ES-I3 (cell line): ENCODE data around the gene SCG2.
"Not testable (repeated sequence)": the region's sequence is repeated elsewhere in the genome, so short reads cannot be mapped to it uniquely, and the experiment has no call there.

ENCODE experiments used
- H3K36me3 ChIP-seq: 2 replicates; pipeline ENCODE4 v1.6.1; 2013; ENCODE audit warnings: mild to moderate bottlenecking, low read length, control low read depth, moderate library complexity; ENCODE audit not compliant: insufficient read depth
- H3K4me1 ChIP-seq: 2 replicates; pipeline ENCODE4 v1.6.1; 2013; ENCODE audit warnings: mild to moderate bottlenecking, control low read depth, low read length; ENCODE audit not compliant: insufficient read depth
- H3K9ac ChIP-seq: 2 replicates; pipeline ENCODE4 v1.6.1; 2013; ENCODE audit warnings: low read depth, mild to moderate bottlenecking, low read length, moderate library complexity
- H3K9me3 ChIP-seq: 2 replicates; pipeline ENCODE4 v1.6.1; 2013; ENCODE audit warnings: mild to moderate bottlenecking, low read length, moderate library complexity; ENCODE audit not compliant: control insufficient read depth, insufficient read depth

The SCG2 gene

DNA sequence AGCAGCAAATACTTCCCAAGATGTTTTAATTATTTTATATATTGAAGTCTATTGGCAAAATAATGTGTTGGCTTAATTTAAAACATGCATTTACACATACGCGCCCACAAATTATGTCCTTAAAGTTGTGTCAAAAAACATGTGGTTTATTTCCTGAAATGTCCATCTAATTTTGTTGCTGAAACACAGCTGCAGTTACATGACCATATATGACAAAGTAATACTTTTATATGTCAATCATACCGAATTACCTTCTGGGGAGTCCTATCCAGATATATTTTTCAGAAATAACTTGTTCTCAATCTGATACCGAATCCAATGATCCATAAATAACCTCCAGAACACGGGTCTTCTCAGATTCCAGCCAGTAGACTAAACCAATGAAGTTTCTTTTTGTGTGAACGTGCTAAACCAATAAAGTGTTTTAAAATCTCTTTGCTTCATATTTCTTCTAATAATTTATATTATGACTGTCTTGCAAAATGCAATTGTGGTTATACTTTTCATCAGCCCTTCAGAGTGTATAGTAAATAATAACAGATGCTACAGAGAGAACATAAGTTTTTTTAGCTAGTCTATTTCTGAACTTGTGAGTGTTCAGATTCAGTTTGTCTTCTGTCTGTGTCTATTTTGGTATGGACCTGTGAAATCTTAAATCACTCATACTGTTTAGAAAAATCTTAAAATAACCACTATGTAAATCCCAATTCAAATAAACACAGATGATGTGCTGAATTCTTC, 2.4 kb downstream of the SCG2 start:
- Histone ChIP-seq H3K9ac (no peak overlapping the region), H3K9me3 (no peaks in the 10 kb centered on the region)

DNA sequence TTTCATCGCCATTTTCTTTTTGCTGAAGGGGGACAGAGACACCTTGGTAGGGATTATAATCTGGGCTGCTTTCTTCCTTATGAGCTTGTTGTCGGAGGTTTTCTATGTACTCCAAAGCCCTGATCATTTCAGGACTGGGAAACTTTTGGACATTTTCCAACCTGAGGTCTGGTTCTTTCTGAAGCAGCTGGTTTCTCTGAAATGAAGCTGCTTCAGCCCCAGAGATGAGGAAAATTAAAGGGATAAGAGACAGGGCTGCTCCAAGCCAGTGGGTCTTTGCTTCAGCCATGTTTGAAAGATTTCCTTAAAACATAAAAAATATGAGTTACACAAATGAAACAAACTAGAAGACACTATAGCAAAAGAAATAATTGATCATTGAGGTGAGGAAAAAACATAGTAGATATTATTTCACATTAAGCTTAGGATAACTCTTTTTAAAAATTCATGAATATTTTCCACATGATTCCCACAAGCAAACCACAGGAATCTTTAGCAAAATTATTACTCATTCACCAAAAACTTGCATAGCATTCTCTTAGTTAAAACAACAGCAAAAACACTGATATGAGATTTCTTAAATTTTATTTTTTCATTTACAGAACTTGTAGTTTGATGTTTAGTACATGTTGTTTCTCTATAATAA, 3.0 kb downstream of the SCG2 start:
- Histone ChIP-seq H3K4me1 (no peaks in the 10 kb centered on the region; the same call in 1 of the 2 replicates), H3K36me3 (0 out of 2 replicates have a peak, but pooled peaks cover 2% of the 10 kb centered on the region), H3K9me3 (no peaks in the 10 kb centered on the region), H3K9ac (no peak overlapping the region)

More for the DNA sequence above, 2.4 kb downstream of the SCG2 start:
- 0 out of 2 replicates have a peak, but pooled peaks cover 2% of the 10 kb centered on the region for H3K36me3 ChIP-seq
- no peaks in the 10 kb centered on the region; the same call in 1 of the 2 replicates for H3K4me1 ChIP-seq

DNA sequence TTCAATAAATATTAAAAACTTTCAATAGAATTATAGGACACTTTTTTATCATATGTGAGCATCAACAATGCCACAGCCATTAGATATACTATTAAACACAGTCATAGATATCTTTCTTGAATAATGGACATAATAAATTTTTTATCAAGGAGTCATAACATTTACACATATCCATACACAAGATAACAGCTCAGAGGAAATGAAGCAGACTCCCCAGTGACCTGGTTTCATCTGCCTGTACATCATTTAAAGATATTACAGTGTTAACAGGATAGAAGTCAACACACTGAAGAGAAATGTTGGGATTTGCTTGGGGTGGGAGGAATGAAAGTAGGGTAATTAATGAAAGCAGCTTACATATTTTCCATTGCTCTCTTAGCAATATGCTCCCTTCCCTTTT, 5.1 kb downstream of the SCG2 start:
- Histone ChIP-seq H3K36me3 (0 out of 2 replicates have a peak, but pooled peaks cover 2% of the 10 kb centered on the region), H3K9me3 (no peaks in the 10 kb centered on the region), H3K9ac (no peak overlapping the region), H3K4me1 (no peaks in the 10 kb centered on the region)

DNA sequence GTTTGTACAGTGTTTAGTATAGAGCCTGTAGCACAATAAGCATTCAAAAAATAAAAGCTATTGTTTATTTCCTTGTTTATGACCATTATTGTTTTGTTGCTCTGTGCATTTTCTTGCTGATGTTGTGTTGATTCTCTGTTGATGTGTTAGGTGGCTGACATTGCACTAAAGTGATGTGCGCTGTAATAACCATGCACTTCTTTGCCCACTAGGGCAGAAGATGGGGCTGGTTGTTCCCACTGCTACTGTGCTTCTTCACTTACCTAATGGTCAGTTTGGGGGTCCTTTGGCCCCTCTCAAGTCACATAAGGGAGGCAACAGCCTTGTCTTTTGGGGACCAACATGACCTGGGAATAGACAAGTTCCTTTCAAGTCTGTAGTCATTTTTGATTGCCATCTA, 6.0 kb downstream of the SCG2 start:
- no peak overlapping the region for H3K9ac ChIP-seq
- no peaks in the 10 kb centered on the region for H3K4me1 ChIP-seq
- H3K9me3 ChIP-seq = no peaks in the 10 kb centered on the region
- 0 out of 2 replicates have a peak, but pooled peaks cover 2% of the 10 kb centered on the region for H3K36me3 ChIP-seq

DNA sequence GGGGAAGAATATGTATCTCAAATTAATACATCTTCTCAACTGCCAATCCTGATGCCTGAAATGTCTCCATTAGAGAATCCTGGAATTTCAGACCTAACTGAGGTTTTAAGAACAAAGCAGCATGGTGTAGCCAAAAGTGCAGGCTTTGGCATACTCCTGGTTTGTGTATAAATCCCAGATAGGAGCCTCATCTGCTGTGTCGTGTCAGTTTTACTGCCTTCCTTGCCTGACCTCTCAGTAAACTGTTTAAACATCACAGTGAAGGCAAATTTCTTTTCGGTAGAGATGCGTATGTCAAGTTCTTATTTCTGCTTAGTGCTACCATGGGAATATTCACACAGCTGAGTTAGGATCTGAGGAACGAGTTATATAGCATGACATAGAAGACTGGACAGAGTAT, 7.3 kb downstream of the SCG2 start:
- Histone ChIP-seq H3K9me3 (no peaks in the 10 kb centered on the region), H3K9ac (no peak overlapping the region), H3K4me1 (no peaks in the 10 kb centered on the region), H3K36me3 (0 out of 2 replicates have a peak, but pooled peaks cover 2% of the 10 kb centered on the region)

DNA sequence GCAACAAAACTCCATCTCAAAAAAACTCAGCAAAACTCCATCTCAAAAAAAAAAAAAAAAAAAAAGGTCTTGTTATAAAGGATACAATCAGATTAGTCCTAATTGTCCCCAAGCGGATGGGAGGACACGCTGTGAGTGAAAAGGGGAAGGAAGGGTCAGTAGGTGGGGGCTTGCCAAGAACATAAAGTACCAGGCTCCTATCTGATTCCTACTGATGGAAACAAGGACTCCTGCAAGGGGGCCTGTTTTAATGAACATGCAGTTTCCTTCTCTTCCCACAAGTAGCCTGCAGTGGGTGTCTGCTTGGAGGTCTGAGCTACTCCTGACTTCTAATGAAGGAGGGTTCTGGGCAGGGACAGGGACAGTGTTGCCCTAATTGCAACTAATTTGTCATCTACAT, 7.9 kb downstream of the SCG2 start:
- Histone ChIP-seq H3K9ac (no peak overlapping the region), H3K36me3 (0 out of 2 replicates have a peak, but pooled peaks cover 2% of the 10 kb centered on the region), H3K4me1 (no peaks in the 10 kb centered on the region), H3K9me3 (no peaks in the 10 kb centered on the region)

DNA sequence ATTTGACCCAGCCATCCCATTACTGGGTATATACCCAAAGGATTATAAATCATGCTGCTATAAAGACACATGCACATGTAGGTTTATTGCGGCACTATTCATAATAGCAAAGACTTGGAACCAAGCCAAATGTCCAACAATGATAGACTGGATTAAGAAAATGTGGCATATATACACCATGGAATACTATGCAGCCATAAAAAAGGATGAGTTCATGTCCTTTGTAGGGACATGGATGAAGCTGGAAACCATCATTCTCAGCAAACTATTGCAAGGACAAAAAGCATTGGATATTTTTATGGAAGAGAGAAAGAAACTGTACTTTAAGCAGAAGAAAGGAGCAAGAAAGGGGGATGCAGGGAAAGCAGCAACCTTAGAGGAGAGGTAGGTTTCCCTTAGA, 9.5 kb downstream of the SCG2 start:
- not testable (repeated sequence) for H3K36me3 ChIP-seq, H3K4me1 ChIP-seq, H3K9me3 ChIP-seq

DNA sequence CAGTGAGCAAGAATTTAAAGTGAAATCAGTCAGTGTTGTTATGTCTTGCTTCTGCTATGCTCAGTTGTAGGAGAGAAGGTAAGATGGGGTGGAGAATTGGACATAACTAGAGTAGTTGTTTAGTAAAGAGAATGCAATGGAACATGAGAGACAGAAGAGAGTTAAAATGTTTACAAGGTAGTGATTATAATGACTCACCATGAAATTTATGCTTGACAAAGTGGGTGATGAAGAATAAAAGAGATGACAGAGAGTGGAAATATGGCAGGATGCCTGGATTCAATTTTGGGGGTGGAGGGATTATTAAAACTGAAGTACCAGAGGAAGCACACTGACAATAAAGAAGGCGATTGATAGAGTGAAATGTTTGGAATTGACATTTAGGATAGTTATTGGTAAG, 10.6 kb downstream of the SCG2 start:
- Histone ChIP-seq H3K4me1 (peaks cover 7% of the 10 kb centered on the region; the same call in 1 of the 2 replicates), H3K9me3 (no peaks in the 10 kb centered on the region), H3K36me3 (no peaks in the 10 kb centered on the region), H3K9ac (no peak overlapping the region)

More for the DNA sequence above, 9.5 kb downstream of the SCG2 start:
- H3K9ac ChIP-seq = not testable (repeated sequence)

DNA sequence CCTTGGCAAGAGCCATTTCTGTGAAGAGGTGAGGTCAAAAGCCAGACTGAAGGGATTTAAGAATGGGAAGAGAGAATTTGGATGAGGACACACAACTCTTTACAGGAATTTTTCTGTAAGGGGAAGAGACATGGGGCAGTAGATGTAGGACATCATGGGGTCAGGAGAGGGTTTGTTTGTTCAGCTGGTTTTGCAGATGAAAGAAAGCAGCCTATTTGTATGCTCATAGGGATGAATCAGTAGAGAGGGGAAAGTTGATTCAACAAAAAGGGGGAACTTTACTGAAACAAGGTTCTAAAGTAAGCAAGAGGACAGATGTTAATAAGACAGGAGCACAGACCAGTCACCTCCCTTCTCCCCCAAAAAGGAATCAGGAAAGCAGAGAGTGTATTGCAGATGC, 11.2 kb downstream of the SCG2 start:
- H3K4me1 ChIP-seq = peaks cover 7% of the 10 kb centered on the region; the same call in 1 of the 2 replicates
- no peaks in the 10 kb centered on the region for H3K36me3 ChIP-seq
- H3K9ac ChIP-seq = no peak overlapping the region
- no peaks in the 10 kb centered on the region for H3K9me3 ChIP-seq

DNA sequence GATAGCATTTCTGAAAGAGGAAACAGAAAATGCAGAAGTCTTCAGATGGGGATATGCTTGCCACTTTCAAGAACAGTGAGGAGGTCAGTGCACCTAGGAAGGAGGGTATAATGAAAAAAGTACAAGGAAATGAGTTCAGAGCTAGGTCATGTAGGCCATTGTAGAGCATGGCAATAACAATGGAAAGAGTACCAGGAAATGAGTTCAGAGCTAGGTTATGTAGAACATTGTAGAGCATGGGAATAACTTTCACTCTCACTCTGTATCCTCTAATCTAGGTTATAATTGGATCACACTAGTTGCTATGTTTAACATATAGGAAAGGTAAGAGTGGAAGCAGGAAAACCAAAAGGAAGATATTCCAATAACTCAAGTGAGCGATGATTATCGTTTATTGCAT, 12.3 kb downstream of the SCG2 start:
- H3K4me1 ChIP-seq = peaks cover 7% of the 10 kb centered on the region; the same call in 1 of the 2 replicates
- no peaks in the 10 kb centered on the region for H3K36me3 ChIP-seq
- H3K9me3 ChIP-seq = no peaks in the 10 kb centered on the region
- no peak overlapping the region for H3K9ac ChIP-seq

DNA sequence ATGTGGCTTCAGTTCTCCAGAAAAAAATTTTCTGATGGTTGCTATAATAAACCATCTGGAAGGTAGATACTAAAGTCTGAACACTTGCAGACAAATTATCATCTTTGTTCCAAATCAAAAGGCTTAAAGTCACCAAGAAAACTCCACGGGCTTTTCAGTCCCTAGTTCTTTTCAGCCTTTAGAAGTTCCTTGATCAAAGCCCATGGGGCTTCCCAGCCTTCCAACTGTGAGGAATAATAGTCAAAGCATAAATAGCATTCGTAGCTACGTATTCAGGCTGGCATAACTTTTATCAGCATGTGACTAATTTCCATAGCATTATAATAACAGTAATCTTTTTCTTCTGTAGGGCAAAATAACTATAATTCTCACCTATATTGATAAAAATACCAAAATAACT, 13.9 kb downstream of the SCG2 start:
- Histone ChIP-seq H3K9ac (no peak overlapping the region), H3K9me3 (no peaks in the 10 kb centered on the region), H3K4me1 (peaks cover 7% of the 10 kb centered on the region; the same call in 1 of the 2 replicates), H3K36me3 (no peaks in the 10 kb centered on the region)

DNA sequence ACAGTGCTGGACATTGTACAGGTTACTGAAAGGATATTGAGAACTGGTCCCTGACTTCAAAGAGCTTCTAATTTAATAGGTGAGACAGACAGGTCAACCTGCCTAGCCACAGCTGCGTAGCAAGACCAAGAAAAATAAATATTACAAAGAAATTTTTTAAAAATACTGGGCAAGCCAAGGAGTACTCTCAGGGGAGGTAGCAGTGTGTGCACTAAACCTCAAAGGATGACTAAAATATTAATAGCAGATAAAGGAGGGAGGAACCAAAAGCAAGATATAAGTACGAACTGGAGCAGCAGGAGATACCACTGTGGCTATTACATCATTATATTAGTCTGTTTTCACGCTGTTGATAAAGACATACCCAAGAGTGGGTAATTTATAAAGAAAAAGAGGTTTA, 14.9 kb downstream of the SCG2 start:
- Histone ChIP-seq H3K9me3 (no peaks in the 10 kb centered on the region), H3K4me1 (peaks cover 7% of the 10 kb centered on the region; the same call in 1 of the 2 replicates), H3K36me3 (no peaks in the 10 kb centered on the region), H3K9ac (no peak overlapping the region)

DNA sequence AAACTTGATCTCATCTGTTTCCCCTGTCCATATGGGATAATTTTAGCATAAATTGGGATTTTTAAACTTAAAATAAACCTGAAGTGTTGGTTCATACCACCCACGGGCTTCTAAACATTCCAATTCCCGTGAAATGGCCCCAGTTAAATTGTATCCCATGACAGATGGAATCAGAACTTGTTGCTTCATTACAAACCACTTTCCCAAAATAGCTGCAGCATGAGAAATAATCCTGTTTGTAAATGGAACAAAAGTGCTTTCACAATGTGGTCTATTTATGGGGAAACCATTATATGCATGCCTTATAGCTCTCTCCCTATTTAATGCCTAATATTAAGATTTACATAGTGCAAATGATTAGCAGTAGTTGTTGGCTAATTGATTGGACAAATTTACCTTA, 15.9 kb downstream of the SCG2 start:
- H3K9me3 ChIP-seq = no peaks in the 10 kb centered on the region
- no peaks in the 10 kb centered on the region for H3K36me3 ChIP-seq
- H3K4me1 ChIP-seq = peaks cover 7% of the 10 kb centered on the region; the same call in 1 of the 2 replicates
- no peak overlapping the region for H3K9ac ChIP-seq

DNA sequence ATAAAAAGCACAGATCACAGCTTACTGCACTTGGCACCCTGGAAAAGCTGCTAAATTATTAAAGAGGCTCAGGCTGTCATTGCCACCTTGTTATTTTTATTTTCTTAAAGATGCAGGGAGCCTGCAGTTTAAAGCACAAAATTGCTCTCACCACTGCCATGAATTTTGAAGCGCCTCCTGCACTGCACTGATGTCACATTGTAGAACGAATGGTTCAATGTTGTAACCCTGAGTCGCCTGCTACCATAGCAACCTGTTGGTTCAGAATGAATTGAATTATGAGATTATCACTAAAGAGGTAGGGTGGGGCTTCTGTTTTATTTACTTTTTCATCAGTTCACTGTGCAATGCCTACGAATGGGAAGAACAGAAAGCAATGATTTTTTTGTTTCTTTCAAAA, 16.5 kb downstream of the SCG2 start:
- Histone ChIP-seq H3K9me3 (no peaks in the 10 kb centered on the region), H3K9ac (no peak overlapping the region), H3K36me3 (no peaks in the 10 kb centered on the region), H3K4me1 (peaks cover 7% of the 10 kb centered on the region; the same call in 1 of the 2 replicates)

DNA sequence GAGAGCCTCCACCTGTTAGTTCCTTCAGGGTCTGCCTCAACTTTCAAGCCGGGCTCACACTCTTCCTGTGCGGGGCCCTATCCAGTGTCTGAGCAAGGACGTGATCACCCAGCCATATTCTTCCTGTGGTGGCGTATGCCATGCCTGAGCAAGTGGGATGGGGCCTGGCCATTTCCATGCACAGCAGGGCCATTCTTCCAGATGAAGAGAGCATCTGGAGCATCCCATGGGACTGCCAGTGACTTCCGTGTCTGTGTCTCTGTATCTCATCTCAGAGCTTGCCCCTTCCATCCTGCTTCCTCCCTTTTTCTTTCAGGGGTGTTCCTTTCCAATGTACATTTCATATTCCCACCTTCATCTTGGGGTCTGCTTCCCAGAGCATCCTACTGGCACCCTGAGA, 20.2 kb downstream of the SCG2 start:
- H3K4me1 ChIP-seq = peaks cover 5% of the 10 kb centered on the region

More for the DNA sequence above, 20.2 kb downstream of the SCG2 start:
- Histone ChIP-seq H3K36me3 (no peaks in the 10 kb centered on the region), H3K9ac (no peak overlapping the region), H3K9me3 (no peaks in the 10 kb centered on the region)
